Mesendoderm (in vitro differentiated cells): ENCODE measurements around the gene CASS4.

Source experiments
- DNase-seq: peaks from one replicate; pipeline ENCODE4 v3.0.0; 2013
- H2AK5ac ChIP-seq: 2 replicates; pipeline ENCODE4 v1.6.1; 2013; ENCODE audit warnings: low read length, inconsistent platforms
- H2BK120ac ChIP-seq: 2 replicates; pipeline ENCODE4 v1.6.1; 2013; ENCODE audit warnings: low read depth, mild to moderate bottlenecking, low read length, moderate library complexity, mixed read lengths
- H2BK15ac ChIP-seq: replicated peaks from 2 replicates; pipeline ENCODE4 v1.6.1; 2013; ENCODE audit warnings: low read depth, mild to moderate bottlenecking, moderate library complexity
- H2BK5ac ChIP-seq: 2 replicates; pipeline ENCODE4 v1.6.1; 2013; ENCODE audit warnings: low read length, inconsistent platforms
- H3K18ac ChIP-seq: 2 replicates; pipeline ENCODE4 v1.6.1; 2013; ENCODE audit warnings: mild to moderate bottlenecking, low read length, mixed read lengths
- H3K23ac ChIP-seq: one replicate; pipeline ENCODE4 v1.6.1; 2013; ENCODE audit warnings: low read length
- H3K27ac ChIP-seq: 2 replicates; pipeline ENCODE4 v1.5.1; 2013; ENCODE audit warnings: low read depth, mild to moderate bottlenecking, inconsistent platforms, low read length, moderate library complexity
- H3K27me3 ChIP-seq: 2 replicates; pipeline ENCODE4 v1.6.1; 2013; ENCODE audit warnings: low read length, control low read depth, mild to moderate bottlenecking, inconsistent platforms; ENCODE audit not compliant: insufficient read depth, poor library complexity
- H3K36me3 ChIP-seq: 2 replicates; pipeline ENCODE4 v1.6.1; 2013; ENCODE audit warnings: low read length, inconsistent platforms; ENCODE audit not compliant: control insufficient read depth, insufficient read depth
- H3K4ac ChIP-seq: one replicate; pipeline ENCODE4 v1.6.1; 2013; ENCODE audit warnings: low read depth, mild to moderate bottlenecking, low read length, moderate library complexity
- H3K4me1 ChIP-seq: 2 replicates; pipeline ENCODE4 v1.6.1; 2013; ENCODE audit warnings: low read depth, low read length, inconsistent platforms; ENCODE audit not compliant: control insufficient read depth
- H3K4me2 ChIP-seq: 2 replicates; pipeline ENCODE4 v1.6.1; 2013; ENCODE audit warnings: low read length
- H3K4me3 ChIP-seq: 2 replicates; pipeline ENCODE4 v1.5.1; 2013; ENCODE audit warnings: mild to moderate bottlenecking, low read length
- H3K56ac ChIP-seq: one replicate; pipeline ENCODE4 v1.6.1; 2013; ENCODE audit warnings: low read length
- H3K79me1 ChIP-seq: 2 replicates; pipeline ENCODE4 v1.6.1; 2013; ENCODE audit warnings: low read length, inconsistent platforms
- H3K79me2 ChIP-seq: 2 replicates; pipeline ENCODE4 v1.6.1; 2013; ENCODE audit warnings: mild to moderate bottlenecking, low read length; ENCODE audit not compliant: control insufficient read depth, insufficient read depth
- H3K9ac ChIP-seq: 2 replicates; pipeline ENCODE4 v1.6.1; 2013; ENCODE audit warnings: low read length, inconsistent platforms
- H4K5ac ChIP-seq: one replicate; pipeline ENCODE4 v1.6.1; 2013; ENCODE audit warnings: low read length
- H4K8ac ChIP-seq: one replicate; pipeline ENCODE4 v1.6.1; 2013; ENCODE audit warnings: low read depth, mild to moderate bottlenecking, control low read depth, low read length, moderate library complexity
- WGBS: extraction: QIAGEN DNeasy Blood & Tissue Kit; methylation state at CpG from one replicate; pipeline ENCODE4 v1.1.7; 2013; ENCODE audit warnings: low lambda C conversion rate, missing lambda C conversion rate; ENCODE audit not compliant: insufficient coverage; ENCODE audit errors: extremely low coverage; 5-methylcytosine and 5-hydroxymethylcytosine counted together

CASS4 gene

DNA sequence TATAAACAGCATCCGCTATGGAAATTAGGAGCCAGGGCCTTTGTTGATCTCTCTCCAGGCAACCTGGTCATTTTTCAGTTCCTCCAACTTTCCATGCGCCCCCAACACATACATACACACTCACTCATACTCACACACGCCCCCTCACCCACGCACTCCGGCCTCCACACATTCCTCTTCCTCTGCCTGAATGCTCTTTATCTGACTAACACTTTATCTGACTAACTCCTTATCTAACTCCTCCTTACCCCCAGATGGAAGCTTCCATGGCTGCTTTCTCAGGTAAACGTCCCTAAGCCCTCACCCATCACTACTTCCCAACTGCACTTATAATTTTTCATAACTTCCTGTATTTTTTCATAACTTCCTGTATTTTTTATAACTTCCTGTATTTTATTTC is 17.4 kb downstream of the CASS4 start:
- H3K79me2 ChIP-seq, result no peaks in the 10 kb centered on the region
- H3K56ac ChIP-seq, result no peak overlapping the region
- H3K9ac ChIP-seq, result no peak overlapping the region
- H3K4me1 ChIP-seq, result no peaks in the 10 kb centered on the region
- H2BK5ac ChIP-seq, result no peak overlapping the region
- no peaks in the 10 kb centered on the region for H3K36me3 ChIP-seq
- no peak overlapping the region for H3K4me2 ChIP-seq
- no peak overlapping the region for H3K4ac ChIP-seq
- no peak overlapping the region for H2BK15ac ChIP-seq
- no peaks in the 10 kb centered on the region for H3K79me1 ChIP-seq
- no peaks in the 10 kb centered on the region for H3K27me3 ChIP-seq
- H3K27ac ChIP-seq, result no peak overlapping the region
- no peak overlapping the region for H2AK5ac ChIP-seq
- no peak overlapping the region for H2BK120ac ChIP-seq
- no peak overlapping the region for H3K23ac ChIP-seq
- DNase-seq, result no peak
- no peak overlapping the region for H3K18ac ChIP-seq
- no peak overlapping the region for H3K4me3 ChIP-seq
- no peak overlapping the region for H4K5ac ChIP-seq
- WGBS, result 100% methylated on average over 3 of the region's 6 CpGs
- H4K8ac ChIP-seq, result no peak overlapping the region

DNA sequence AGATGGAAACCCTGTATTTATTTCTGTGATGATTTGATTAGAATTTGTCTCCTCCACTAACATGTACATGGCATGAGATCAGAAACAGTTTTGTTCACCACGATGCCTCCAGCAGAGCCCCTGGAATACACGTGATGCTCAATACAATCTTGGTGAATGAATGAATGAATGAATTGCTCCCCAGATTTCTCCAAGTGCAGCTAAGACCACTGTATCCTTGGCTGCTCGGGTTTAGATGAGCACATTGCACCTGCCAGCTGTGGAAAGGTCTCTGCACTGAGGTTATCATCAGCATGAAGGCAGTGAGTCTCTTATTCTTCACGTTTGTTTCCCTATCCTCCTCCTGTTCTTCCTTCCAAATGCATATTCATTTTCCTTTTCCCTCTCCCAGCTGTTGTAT is 17.9 kb downstream of the CASS4 start:
- Histone ChIP-seq H3K4me1 (no peaks in the 10 kb centered on the region), H4K8ac (no peak overlapping the region), H3K4me2 (no peak overlapping the region), H3K79me2 (no peaks in the 10 kb centered on the region), H3K9ac (no peak overlapping the region), H2BK120ac (no peak overlapping the region), H3K4ac (no peak overlapping the region), H2AK5ac (no peak overlapping the region), H3K79me1 (no peaks in the 10 kb centered on the region), H3K18ac (no peak overlapping the region), H2BK5ac (no peak overlapping the region), H3K4me3 (no peak overlapping the region), H3K36me3 (no peaks in the 10 kb centered on the region), H3K27me3 (no peaks in the 10 kb centered on the region), H4K5ac (no peak overlapping the region), H3K27ac (no peak overlapping the region), H2BK15ac (no peak overlapping the region), H3K23ac (no peak overlapping the region), H3K56ac (no peak overlapping the region)
- DNase-seq, result no peak
- no CpG with 5 or more reads among the region's 4 CpGs for WGBS

DNA sequence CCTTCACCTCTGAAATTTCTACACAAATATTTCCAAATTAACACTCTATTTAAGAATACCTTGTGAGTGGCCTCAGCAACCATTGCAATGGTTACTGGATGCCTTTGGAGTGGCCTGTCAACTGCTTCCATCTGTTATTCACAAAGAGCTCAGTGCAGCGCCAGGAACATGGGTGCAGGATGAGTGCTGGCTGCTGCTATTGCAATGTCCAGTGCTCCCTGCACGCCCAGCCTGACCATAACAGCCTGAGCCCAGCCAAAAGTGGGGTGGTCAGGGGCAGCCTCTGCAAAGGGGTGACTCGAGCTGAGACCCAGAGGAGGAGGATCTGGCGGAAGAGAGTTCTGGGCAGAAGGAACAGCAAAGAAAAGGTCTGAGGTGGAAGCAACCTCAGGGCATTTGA is 18.4 kb downstream of the CASS4 start:
- Histone ChIP-seq H3K4me3 (no peak overlapping the region), H3K56ac (no peak overlapping the region), H3K18ac (no peak overlapping the region), H2BK15ac (no peak overlapping the region), H2AK5ac (no peak overlapping the region), H2BK120ac (no peak overlapping the region), H2BK5ac (no peak overlapping the region), H3K4me1 (no peaks in the 10 kb centered on the region), H3K79me2 (no peaks in the 10 kb centered on the region), H3K9ac (no peak overlapping the region), H4K8ac (no peak overlapping the region), H4K5ac (no peak overlapping the region), H3K23ac (no peak overlapping the region), H3K27ac (no peak overlapping the region), H3K36me3 (no peaks in the 10 kb centered on the region), H3K4me2 (no peak overlapping the region), H3K4ac (no peak overlapping the region), H3K27me3 (no peaks in the 10 kb centered on the region), H3K79me1 (no peaks in the 10 kb centered on the region)
- no peak for DNase-seq
- no CpG with 5 or more reads among the region's 4 CpGs for WGBS

DNA sequence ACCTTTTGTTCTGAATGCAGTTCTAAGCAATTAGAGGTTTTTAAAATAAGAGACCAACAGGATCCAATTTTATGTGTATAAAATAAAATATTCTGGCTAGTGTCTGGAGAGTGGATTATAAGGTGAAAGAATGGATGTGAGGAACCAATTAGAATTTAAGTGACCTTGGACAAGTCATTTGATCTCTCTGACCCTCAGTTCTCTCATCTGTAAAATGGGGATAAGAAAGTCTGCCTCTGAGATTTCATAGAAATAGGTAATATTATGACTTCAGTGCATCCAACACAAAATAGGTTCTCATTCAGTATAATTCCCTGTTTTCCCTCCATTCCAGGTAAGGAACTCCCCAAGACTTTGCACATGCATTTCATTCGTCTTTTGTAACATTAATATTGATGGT is 18.9 kb downstream of the CASS4 start:
- Histone ChIP-seq H3K27me3 (no peaks in the 10 kb centered on the region), H3K27ac (no peak overlapping the region), H4K5ac (no peak overlapping the region), H3K36me3 (no peaks in the 10 kb centered on the region), H3K56ac (no peak overlapping the region), H3K4me2 (no peak overlapping the region), H3K4me3 (no peak overlapping the region), H4K8ac (no peak overlapping the region), H2AK5ac (no peak overlapping the region), H3K79me2 (no peaks in the 10 kb centered on the region), H3K9ac (no peak overlapping the region), H2BK120ac (no peak overlapping the region), H2BK5ac (no peak overlapping the region), H3K4me1 (no peaks in the 10 kb centered on the region), H3K18ac (no peak overlapping the region), H3K4ac (no peak overlapping the region), H2BK15ac (no peak overlapping the region), H3K23ac (no peak overlapping the region), H3K79me1 (no peaks in the 10 kb centered on the region)
- DNase-seq, result no peak
- WGBS, result no CpG with 5 or more reads among the region's 1 CpG

DNA sequence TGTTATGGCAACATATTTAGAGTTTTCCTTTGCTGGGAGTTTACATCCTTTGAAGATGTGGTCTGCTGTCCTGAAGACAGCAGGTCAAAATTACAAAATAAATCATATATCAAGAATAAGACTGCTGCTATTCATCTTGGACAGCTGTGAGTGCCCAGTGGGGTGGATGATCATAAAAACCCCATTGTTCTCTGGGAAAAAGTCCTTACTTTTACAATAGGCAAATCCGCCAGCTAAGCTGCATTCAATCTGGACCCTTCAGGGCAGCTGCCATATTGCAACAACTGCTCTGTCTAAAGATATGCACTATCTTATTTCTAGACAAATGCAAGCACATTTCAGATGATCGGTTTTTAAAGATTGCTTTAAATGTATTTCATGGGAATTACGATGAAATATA is 19.4 kb downstream of the CASS4 start:
- no CpG with 5 or more reads among the region's 3 CpGs for WGBS
- Histone ChIP-seq H3K23ac (no peak overlapping the region), H4K5ac (no peak overlapping the region), H3K36me3 (no peaks in the 10 kb centered on the region), H2BK15ac (no peak overlapping the region), H3K4ac (no peak overlapping the region), H4K8ac (no peak overlapping the region), H2AK5ac (no peak overlapping the region), H3K27ac (no peak overlapping the region), H2BK5ac (no peak overlapping the region), H3K4me1 (no peaks in the 10 kb centered on the region), H3K9ac (no peak overlapping the region), H3K56ac (no peak overlapping the region), H2BK120ac (no peak overlapping the region), H3K79me2 (no peaks in the 10 kb centered on the region), H3K4me2 (no peak overlapping the region), H3K79me1 (no peaks in the 10 kb centered on the region), H3K18ac (no peak overlapping the region), H3K27me3 (no peaks in the 10 kb centered on the region), H3K4me3 (no peak overlapping the region)
- DNase-seq, result no peak

DNA sequence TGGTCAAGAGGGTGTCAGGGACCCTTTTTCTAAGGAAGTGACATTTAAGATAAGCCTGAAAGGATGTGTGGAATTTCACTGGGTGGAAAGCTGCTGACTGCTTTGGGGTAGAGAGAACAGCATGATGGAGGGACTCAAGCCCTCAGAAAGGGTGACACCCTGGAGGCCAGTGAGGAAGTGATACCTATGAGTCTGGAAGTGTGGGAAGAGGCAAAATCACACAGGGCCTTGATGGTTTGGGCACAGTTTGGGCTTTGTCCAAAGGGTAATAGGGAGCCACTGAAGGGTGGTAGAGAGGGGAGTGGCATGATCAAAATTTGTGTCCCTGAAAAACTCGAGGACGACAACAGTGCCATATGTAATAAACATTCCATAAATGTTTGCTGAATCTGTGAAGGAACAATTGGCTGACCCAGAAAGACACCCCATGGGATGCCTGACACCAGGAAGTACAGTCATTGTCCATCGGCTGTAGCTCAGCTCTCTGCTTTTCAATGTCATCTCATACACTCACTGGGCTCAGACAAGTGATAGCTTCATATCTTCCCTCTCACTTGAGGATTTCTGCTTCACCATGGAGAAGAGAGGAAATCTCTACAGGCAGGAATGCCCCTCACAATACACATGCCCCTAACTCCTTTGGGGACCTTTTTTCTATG is 21.3 kb downstream of the CASS4 start:
- no peaks in the 10 kb centered on the region for H3K79me1 ChIP-seq
- no peak overlapping the region for H3K9ac ChIP-seq
- H3K56ac ChIP-seq, result no peak overlapping the region
- no peak overlapping the region for H3K4me3 ChIP-seq
- H3K4ac ChIP-seq, result no peak overlapping the region
- no peak overlapping the region for H3K18ac ChIP-seq
- no peak overlapping the region for H4K8ac ChIP-seq
- WGBS, result no CpG with 5 or more reads among the region's 3 CpGs
- no peaks in the 10 kb centered on the region for H3K4me1 ChIP-seq
- H3K27ac ChIP-seq, result no peak overlapping the region
- no peaks in the 10 kb centered on the region for H3K36me3 ChIP-seq
- no peak overlapping the region for H3K4me2 ChIP-seq
- H2BK120ac ChIP-seq, result no peak overlapping the region
- DNase-seq, result no peak
- H4K5ac ChIP-seq, result no peak overlapping the region
- H3K27me3 ChIP-seq, result no peaks in the 10 kb centered on the region
- H2BK5ac ChIP-seq, result no peak overlapping the region
- no peak overlapping the region for H2AK5ac ChIP-seq
- H3K23ac ChIP-seq, result no peak overlapping the region
- no peak overlapping the region for H2BK15ac ChIP-seq
- no peaks in the 10 kb centered on the region for H3K79me2 ChIP-seq
